Measurements from ENCODE around the gene GOLGA6D.
"Not testable (repeated sequence)": the region's sequence is repeated elsewhere in the genome, so short reads cannot be mapped to it uniquely, and the experiment has no call there.

Gene GOLGA6D

DNA sequence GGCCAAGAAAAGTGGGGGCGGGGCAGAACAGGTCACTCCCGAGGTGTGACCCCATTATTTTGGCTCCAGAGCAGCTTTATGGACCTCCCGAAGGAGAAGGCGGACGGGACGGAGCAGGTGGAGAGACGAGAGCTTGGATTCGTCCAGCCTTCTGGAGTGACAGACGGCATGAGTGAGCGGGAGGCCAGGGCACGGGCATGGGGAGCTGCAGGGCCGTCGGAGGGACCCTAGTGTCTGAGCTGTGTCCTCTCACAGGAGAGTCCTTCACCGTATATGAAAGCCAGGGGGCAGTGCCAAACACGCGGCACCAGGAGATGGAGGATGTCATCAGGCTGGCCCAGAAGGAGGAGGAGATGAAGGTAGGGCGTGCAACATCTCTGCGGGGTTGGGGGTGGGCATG lies 11.0 kb downstream of the GOLGA6D start:
- not testable (repeated sequence) for DNase-seq (ENCODE audit: low spot score)

DNA sequence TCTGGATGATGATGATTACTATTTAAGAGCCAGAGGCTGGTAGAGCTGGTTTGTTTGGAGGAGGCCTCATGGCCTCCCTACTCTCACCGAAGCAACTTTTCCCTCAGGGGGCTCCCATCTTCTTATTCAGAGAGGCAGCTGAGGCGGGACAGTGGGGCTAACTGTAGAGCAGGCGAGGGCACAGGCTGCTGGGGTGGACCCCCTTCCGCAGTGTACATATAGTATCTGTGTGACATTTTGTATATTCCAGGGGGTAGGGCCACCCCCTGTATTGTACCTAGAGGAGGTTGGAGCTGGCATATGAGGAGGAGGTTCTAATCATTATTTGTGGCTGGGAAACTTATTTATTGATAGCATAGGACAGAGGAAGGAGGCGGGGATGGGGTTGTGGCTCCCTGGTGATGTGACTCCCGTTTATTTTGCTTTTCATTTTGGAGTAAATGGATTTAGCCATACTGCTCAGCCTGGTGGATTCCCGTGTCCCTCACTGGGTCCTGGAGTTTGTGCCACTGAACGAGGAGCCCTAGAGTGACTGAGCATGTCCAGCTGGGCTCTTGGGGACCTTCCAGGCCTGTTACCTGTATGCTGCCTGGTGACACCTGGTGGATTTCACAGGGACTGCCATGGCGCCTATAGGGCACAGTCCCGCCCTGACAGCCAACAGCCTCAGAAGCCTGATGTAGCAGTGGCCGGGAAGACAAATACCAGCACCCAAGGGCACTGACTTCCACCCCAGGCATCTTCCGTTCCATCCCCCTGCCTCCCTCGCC lies 16.1 kb downstream of the GOLGA6D start:
- DNase-seq (ENCODE audit: low spot score) = not testable (repeated sequence)

- DNase-seq (ENCODE audit: low spot score) = not testable (repeated sequence)
Observed at GRCh38 chr15:75299311-75299688, 16.7 kb downstream of the GOLGA6D start.

DNA sequence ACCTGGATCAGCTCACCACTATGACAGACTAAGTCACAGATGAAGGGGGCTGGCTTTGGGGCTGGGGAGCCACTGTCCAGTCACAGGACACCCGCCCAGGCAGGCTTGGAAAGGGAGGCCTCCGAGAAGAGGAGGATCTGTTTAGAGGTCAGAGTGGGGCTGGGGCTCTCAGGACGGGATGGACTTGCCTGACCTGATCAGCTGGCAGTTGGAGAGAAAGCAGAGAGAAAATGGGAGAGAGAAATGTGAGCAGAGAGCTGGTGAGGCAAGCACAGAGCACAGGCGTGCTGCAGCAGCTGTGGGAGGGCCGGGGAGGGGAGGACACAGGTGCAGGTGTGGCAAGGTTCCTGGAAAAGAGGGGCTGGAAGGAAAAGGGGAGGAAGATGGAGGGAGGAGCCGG lies 17.4 kb downstream of the GOLGA6D start:
- DNase-seq (ENCODE audit: low spot score) = not testable (repeated sequence)

- no peak for DNase-seq (ENCODE audit: low spot score)
Observed at GRCh38 chr15:75302318-75302717, 19.7 kb downstream of the GOLGA6D start.

DNA sequence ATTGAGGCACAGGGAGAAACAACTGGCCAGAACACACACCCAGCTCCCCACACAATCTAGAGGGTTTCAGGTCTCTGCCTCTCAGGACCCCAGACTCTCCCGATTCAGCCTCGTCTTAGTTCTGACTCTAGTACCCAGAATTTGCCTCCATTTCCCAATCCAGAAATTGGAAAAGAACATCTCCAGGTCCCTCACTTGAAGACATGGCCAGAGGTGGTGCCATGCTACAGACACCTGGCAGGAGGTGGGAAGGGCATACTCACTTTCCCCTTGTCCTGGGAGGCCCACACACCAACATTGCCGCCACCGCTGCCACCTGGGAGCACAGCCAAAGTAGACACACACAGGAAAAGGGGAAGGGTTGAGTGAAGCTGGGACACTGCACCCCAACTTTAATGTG lies 20.1 kb downstream of the GOLGA6D start:
- DNase-seq (ENCODE audit: low spot score) = not testable (repeated sequence)

- no peak for DNase-seq (ENCODE audit: low spot score)
Observed at GRCh38 chr15:75306188-75306587, 23.6 kb downstream of the GOLGA6D start.

GRCh38 chr15:75307778-75308390 lies 25.2 kb downstream of the GOLGA6D start:
- DNase-seq (ENCODE audit: low spot score) = peak; percentile 82

DNA sequence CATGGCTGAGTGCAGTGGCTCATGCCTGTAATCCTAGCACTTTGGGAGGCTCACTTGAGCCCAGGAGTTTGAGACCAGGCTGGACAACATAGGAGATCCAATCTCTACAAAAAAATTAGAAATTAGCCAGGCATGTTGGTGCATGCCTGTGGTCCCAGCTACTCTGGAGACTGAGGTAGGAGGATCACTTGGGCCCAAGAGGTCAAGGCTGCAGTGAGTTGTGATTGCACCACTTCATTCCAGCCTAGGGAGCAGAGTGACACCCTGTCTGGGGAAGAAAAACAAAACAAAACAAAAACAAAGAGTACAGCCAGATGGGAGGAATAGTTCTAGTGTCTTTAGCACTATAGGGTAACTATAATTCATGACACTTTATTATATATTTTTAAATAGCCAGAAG lies 27.1 kb downstream of the GOLGA6D start:
- DNase-seq (ENCODE audit: low spot score) = no peak

GRCh38 chr15:75312548-75312947 lies 29.9 kb downstream of the GOLGA6D start:
- DNase-seq (ENCODE audit: low spot score) = not testable (repeated sequence)

DNA sequence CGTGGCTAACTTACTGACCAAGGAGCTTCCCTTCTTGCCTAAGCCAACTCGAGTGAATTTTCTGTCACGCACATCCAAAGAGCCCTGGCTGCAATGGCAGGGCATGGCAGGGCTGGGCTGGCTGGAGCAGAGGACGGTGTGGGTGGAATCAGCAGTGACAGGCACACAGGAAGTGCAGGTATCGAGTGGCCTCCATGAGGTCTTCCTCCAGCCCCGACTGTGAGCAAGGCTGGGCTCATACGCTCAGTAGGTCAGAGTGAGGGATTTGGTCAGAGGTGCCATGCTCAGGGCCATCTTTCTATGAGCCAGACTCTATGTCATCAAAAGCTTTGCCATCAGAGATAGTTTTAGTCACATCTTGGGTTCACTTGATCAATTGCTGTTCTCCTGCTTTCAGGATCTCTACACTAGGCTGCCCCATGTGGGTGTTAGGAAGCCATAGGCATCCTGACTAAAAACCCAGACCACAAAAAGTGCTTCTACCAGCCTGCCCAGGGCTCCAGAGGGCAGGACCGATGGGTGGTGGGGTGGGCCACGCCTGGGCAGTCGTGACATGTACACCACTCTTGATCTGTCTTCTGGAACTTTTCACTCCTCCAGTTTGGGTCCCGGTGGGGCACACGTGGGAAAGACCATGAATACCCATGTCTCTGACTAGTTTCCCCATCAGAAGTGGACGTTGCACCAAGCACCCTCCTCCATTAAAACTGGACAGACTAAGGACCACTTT lies 30.6 kb downstream of the GOLGA6D start:
- DNase-seq (ENCODE audit: low spot score) = no peak

- DNase-seq (ENCODE audit: low spot score) = no peak
Observed at GRCh38 chr15:75314552-75315290, 32.1 kb downstream of the GOLGA6D start.

DNA sequence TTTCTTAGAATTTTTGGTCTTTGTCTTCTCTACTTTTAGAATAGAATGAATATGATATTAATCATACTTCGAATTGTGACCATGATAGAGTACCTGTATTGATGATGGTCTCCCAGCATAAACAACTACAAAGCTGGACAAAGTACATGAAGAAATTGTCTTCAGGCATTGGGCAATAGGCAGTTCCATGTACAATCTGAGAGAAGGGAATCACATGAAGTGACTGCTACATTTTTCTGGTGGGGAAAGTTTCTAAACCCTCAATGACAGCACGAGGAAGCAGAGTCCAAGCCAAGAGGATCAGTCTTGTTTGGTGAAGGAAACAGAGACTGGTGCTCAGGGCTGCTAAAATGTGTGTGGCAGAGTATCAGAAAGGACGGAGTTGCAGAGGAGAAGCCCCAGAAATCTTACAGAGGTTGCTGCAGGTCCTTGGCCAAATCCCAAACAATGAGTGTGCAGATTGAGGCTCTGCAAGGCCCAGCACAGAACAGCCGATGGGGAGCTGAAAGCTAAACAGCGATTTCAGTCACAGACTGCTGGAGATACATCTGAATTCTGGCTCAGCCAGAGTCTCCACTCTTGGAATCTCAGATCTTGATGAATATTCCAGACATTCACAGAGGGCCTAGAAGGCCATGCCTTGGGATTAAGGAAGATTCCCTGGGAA lies 36.7 kb downstream of the GOLGA6D start:
- not testable (repeated sequence) for DNase-seq (ENCODE audit: low spot score)

- no peak for DNase-seq (ENCODE audit: low spot score)
Observed at GRCh38 chr15:75321711-75322110, 39.1 kb downstream of the GOLGA6D start.

- no peak for DNase-seq (ENCODE audit: low spot score)
Observed at GRCh38 chr15:75325922-75326321, 43.3 kb downstream of the GOLGA6D start.

DNA sequence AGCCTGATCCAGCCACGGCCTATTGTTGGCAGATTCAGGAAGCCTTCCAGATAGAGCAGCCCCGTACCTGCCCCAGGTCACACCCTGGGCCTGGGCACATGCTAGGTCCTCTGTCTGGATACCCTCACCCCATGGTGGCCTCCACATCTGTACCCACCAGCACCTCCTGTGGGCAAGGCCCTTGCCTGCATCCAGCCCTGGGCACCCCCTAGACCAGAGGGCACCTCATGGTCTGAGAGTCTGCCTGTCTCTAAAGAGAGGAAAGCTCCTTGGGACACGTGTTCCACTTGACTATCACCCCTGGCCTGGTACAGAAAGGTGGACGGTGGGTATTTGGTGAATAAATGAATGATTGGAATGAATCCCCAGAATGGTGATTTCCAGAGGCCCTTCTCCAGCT lies 44.4 kb downstream of the GOLGA6D start:
- no peak for DNase-seq (ENCODE audit: low spot score)

- DNase-seq (ENCODE audit: low spot score) = no peak
Observed at GRCh38 chr15:75327491-75327890, 44.9 kb downstream of the GOLGA6D start.

DNA sequence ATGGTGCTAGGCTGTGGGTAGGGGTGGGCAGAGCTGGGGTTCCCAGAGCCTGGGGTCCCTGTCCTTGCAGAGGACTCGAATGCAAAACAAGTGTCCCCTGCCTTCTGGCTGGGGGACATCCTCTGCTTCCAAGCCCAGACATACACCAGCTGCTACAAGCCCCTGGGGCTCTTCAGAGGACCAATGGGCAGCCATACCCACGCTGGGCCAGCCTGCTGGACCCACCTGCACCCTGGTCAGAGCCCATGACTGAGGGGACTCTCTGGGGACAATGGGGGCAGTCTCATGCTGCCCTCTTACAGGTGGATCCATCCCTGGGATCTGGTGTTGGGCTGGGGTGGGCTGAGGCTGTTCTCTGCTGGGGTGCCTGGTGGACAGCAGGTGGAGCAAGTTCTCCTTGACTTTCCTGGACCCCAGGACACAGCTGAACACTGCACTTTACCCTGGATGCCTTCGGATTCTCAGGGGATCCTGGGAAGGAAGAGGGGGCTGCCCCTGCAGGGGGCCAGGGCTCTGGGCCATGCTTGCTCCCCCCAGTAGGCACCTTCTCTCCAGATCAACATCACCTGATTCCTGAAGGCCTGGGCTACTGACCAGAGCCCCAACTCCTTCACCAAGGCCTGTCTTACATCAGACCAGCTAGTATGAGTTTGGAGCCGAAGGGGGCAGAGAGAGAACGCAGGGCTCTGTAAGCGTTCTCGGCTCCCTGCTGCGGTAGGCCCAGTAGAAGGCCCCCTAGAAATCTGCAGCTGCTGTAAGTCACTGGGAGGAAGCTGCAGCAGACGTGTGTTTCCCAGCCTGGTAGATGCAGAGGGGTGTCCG lies 46.1 kb downstream of the GOLGA6D start:
- no peak for DNase-seq (ENCODE audit: low spot score)

DNA sequence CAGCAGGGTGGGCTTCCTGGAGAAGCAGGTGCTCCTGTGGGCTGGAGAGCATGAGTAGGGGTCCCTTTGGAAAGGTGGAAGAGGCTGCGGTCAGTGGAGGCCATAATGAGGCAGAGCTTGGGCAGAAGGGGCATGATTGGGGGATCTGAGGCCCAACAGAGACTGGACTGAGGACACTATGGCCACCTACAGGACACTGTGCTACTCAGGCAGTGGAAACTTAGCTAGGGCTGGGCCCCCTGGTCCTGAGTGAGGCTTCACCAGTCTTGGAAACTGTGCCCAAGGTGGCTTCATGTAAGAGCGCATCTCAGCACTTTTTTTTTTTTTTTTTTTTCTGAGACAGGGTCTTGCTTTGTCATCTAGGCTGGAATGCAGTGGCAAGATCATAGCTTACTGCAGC lies 46.9 kb downstream of the GOLGA6D start:
- DNase-seq (ENCODE audit: low spot score) = no peak

- DNase-seq (ENCODE audit: low spot score) = not testable (repeated sequence)
Observed at GRCh38 chr15:75332093-75332492, 49.5 kb downstream of the GOLGA6D start.
